Measurements from ENCODE around the gene RAB21.

- TF ChIP-seq CTCF (IDR thresholded peaks at IDR 0.05) (no peak), POLR2A (IDR thresholded peaks at IDR 0.05) (no peak)
These were observed 32.7 kb upstream of the RAB21 start for GRCh38 chr12:71721783-71722505.

Data from Peyer's patch (tissue), 4 donors.